CD4-positive, alpha-beta memory T cell (primary cell): ENCODE data around the gene ZNF280B. TPM values are rescaled to one million over a fixed set of nuclear protein-coding genes. Genes with fewer than 3 reads are reported as not detected.

ENCODE experiments used
- CTCF ChIA-PET: fragments of 350-600 bp; sonication (Branson Sonifier 250); formaldehyde crosslinking; loops from one replicate; lab custom pipeline; 2021; ENCODE audit warnings: inconsistent platforms; ENCODE audit not compliant: partially characterized antibody; lab: Charles Lee
- POLR2A ChIA-PET: fragments of 350-600 bp; sonication (Branson Sonifier 250); formaldehyde crosslinking; loops from one replicate; lab custom pipeline; 2021; ENCODE audit not compliant: partially characterized antibody; lab: Charles Lee
- DNase-seq, 5 donors: peaks; one replicate each; pipeline versions ENCODE4 v3.0.0 to v3.0.0-alpha.2; 2020 to 2022; ENCODE audit warnings: mixed read lengths in 1 of 5
- H3K27ac ChIP-seq: one replicate; pipeline ENCODE4 v1.7.0; 2013; ENCODE audit warnings: low read depth, low read length
- H3K27me3 ChIP-seq: 2 replicates; pipeline ENCODE4 v1.7.0; 2013; ENCODE audit warnings: mild to moderate bottlenecking, low read length, moderate library complexity; ENCODE audit not compliant: insufficient read depth
- H3K36me3 ChIP-seq: 2 replicates; pipeline ENCODE4 v1.7.0; 2013; ENCODE audit warnings: mild to moderate bottlenecking, low read length, moderate library complexity; ENCODE audit not compliant: insufficient read depth
- H3K4me1 ChIP-seq: 2 replicates; pipeline ENCODE4 v1.7.0; 2013; ENCODE audit warnings: mild to moderate bottlenecking, low read length, moderate library complexity; ENCODE audit not compliant: insufficient read depth
- H3K4me3 ChIP-seq, 2 donors: one replicate each; pipeline ENCODE4 v1.7.0; 2013; ENCODE audit warnings: low read length in 2 of 2, mild to moderate bottlenecking in 1 of 2
- H3K9me3 ChIP-seq, 2 donors: one replicate each; pipeline ENCODE4 v1.7.0; 2013; ENCODE audit warnings: low read length in 2 of 2, control low read depth in 1 of 2; ENCODE audit not compliant: control insufficient read depth in 1 of 2
- H3K27ac Mint-ChIP-seq, 7 donors: one replicate each; pipeline ENCODE4 v1.8.0; 2020 to 2021; ENCODE audit warnings: mixed read lengths in 7 of 7, mild to moderate bottlenecking in 6 of 7, inconsistent platforms in 3 of 7, moderate library complexity in 3 of 7
- H3K27me3 Mint-ChIP-seq, 2 donors: one replicate each; pipeline ENCODE4 v1.8.0; 2020 to 2021; ENCODE audit warnings: mixed read lengths in 2 of 2
- H3K36me3 Mint-ChIP-seq, 2 donors: one replicate each; pipeline ENCODE4 v1.8.0; 2020 to 2021; ENCODE audit warnings: mixed read lengths in 2 of 2, inconsistent platforms in 1 of 2, mild to moderate bottlenecking in 1 of 2
- H3K4me1 Mint-ChIP-seq, 4 donors: one replicate each; pipeline ENCODE4 v1.8.0; 2020 to 2021; ENCODE audit warnings: mixed read lengths in 4 of 4, mild to moderate bottlenecking in 1 of 4
- H3K4me3 Mint-ChIP-seq, 8 donors: one replicate each; pipeline ENCODE4 v1.8.0; 2020 to 2021; ENCODE audit warnings: mixed read lengths in 8 of 8, mild to moderate bottlenecking in 7 of 8, moderate library complexity in 6 of 8, inconsistent platforms in 3 of 8
- H3K9me3 Mint-ChIP-seq, 8 donors: one replicate each; pipeline ENCODE4 v1.8.0; 2020 to 2021; ENCODE audit warnings: mixed read lengths in 8 of 8, mild to moderate bottlenecking in 5 of 8, inconsistent platforms in 3 of 8, moderate library complexity in 1 of 8
- intact Hi-C: fragments of 100-400 bp; cut with micrococcal nuclease; formaldehyde crosslinking; loops from one replicate; pipeline ENCODE4 v1.15.1; 2023
- polyA plus RNA-seq, 2 donors: library from polyadenylated mRNA; unstranded; fragments of 300-500 nt; fragmentation: Illumina TruSeq; gene quantifications; one replicate each; pipeline ENCODE4 v1.2.3, GENCODE V29; 2021
- total RNA-seq, 2 experiments: library from RNA; stranded (reverse); gene quantifications; one replicate each; pipeline ENCODE4 v1.2.3, GENCODE V29; 2021

Gene ZNF280B
- total and polyA plus RNA-seq, 4 experiments from 2014 or later = 1.1 to 2.7 (median 2.1) TPM

DNA sequence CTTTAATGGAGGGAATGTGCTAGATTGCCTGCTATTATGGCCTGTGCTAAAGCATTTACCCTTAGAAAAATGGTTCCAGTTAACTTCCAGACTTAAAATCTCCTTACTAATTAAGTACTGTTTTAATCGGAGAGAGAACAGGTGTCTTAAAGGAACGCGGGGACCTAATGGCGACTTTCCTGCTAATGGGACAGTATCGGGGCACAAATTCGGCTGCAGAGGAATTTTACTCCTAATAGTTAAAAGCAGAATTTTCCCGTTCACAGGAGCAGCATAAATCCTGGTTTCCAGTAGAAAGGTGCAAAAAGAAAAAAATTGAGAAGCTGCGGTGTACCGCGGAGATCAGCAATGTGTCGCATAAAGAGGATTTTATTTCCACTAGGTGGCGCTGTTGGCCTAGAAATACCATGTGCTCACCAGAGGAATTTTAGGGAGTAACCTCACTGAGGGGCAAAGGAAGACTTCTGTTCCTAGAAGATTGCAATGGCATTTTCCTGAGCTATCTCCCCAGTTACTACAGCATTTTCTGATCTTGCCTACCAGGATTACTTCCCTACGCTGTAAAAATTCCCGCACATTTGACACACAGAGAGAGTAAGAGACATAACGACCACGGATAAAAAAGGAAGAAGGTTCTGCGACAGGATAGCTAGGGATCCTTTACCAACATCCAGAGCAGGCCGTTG is 44.5 kb downstream of the ZNF280B start:
- H3K4me1 Mint-ChIP-seq = no peaks in the 10 kb centered on the region
- H3K27ac Mint-ChIP-seq = peak overlapping the region in 1 of 7 donors; percentile 37
- ChIA-PET POLR2A (no interaction called here), CTCF (interaction anchor here (0.8 to 1.7 kb wide), 8 partner anchors 12 to 483 kb away, joined by 3 to 12 read pairs (median 3); no protein-coding TSS in a partner anchor)
- H3K4me1 ChIP-seq = no peaks in the 10 kb centered on the region
- peaks cover 0 to 30% (median 25%) of the 10 kb centered on the region in 8 donors for H3K9me3 Mint-ChIP-seq
- peaks cover 2 to 3% of the 10 kb centered on the region in 2 donors for H3K36me3 Mint-ChIP-seq
- H3K9me3 ChIP-seq = peaks cover 0 to 8% of the 10 kb centered on the region in 2 donors
- H3K27me3 Mint-ChIP-seq = peaks cover 30 to 45% of the 10 kb centered on the region in 2 donors
- intact Hi-C loops = loop anchor here (5.0 kb wide), 1 partner anchor 223 kb away; no protein-coding TSS in a partner anchor
- no peaks in the 10 kb centered on the region for H3K36me3 ChIP-seq
- no peak overlapping the region for H3K4me3 ChIP-seq
- H3K27me3 ChIP-seq = peaks cover 4% of the 10 kb centered on the region
- peak; percentile 38 to 53 (median 49) for DNase-seq
- no peak overlapping the region for H3K4me3 Mint-ChIP-seq
- H3K27ac ChIP-seq = no peak overlapping the region

GRCh38 chr22:22462813-22463567 is 45.6 kb downstream of the ZNF280B start:
- POLR2A ChIA-PET = no interaction called here
- intact Hi-C loops = loop anchor here (5.0 kb wide), 1 partner anchor 224 kb away; no protein-coding TSS in a partner anchor
- Mint-ChIP-seq H3K9me3 (peaks cover 2 to 32% (median 27%) of the 10 kb centered on the region in 8 donors), H3K4me3 (no peak overlapping the region), H3K36me3 (peaks cover 4 to 5% of the 10 kb centered on the region in 2 donors), H3K4me1 (no peaks in the 10 kb centered on the region), H3K27ac (no peak overlapping the region), H3K27me3 (peaks cover 30 to 45% of the 10 kb centered on the region in 2 donors)
- Histone ChIP-seq H3K27me3 (peaks cover 4% of the 10 kb centered on the region), H3K36me3 (no peaks in the 10 kb centered on the region), H3K9me3 (peaks cover 0 to 15% of the 10 kb centered on the region in 2 donors), H3K4me3 (no peak overlapping the region), H3K27ac (no peak overlapping the region), H3K4me1 (no peaks in the 10 kb centered on the region)
- DNase-seq = no peak
- CTCF ChIA-PET = interaction anchor here (0.6 to 1.5 kb wide), 4 partner anchors 12 to 122 kb away, joined by 3 read pairs; no protein-coding TSS in a partner anchor

GRCh38 chr22:22461583-22461982 is 47.0 kb downstream of the ZNF280B start:
- Mint-ChIP-seq H3K27me3 (peaks cover 28 to 41% of the 10 kb centered on the region in 2 donors), H3K9me3 (peaks cover 2 to 39% (median 27%) of the 10 kb centered on the region in 8 donors), H3K27ac (no peak overlapping the region), H3K36me3 (peaks cover 4 to 5% of the 10 kb centered on the region in 2 donors), H3K4me1 (no peaks in the 10 kb centered on the region), H3K4me3 (no peak overlapping the region)
- H3K4me1 ChIP-seq = no peaks in the 10 kb centered on the region
- peaks cover 4% of the 10 kb centered on the region for H3K27me3 ChIP-seq
- H3K4me3 ChIP-seq = no peak overlapping the region
- CTCF ChIA-PET = interaction anchor here (1.5 kb wide), 1 partner anchor 10 kb away, joined by 3 read pairs; no protein-coding TSS in a partner anchor
- no peak for DNase-seq
- no peaks in the 10 kb centered on the region for H3K36me3 ChIP-seq
- no peak overlapping the region for H3K27ac ChIP-seq
- intact Hi-C loops = loop anchor here (5.0 kb wide), 1 partner anchor 226 kb away; no protein-coding TSS in a partner anchor
- H3K9me3 ChIP-seq = peaks cover 0 to 15% of the 10 kb centered on the region in 2 donors
- POLR2A ChIA-PET = no interaction called here

GRCh38 chr22:22461111-22461510 is 47.4 kb downstream of the ZNF280B start:
- peaks cover 28 to 40% of the 10 kb centered on the region in 2 donors for H3K27me3 Mint-ChIP-seq
- intact Hi-C loops = loop anchor here (5.0 kb wide), 1 partner anchor 226 kb away; no protein-coding TSS in a partner anchor
- no peak for DNase-seq
- peaks cover 4 to 5% of the 10 kb centered on the region in 2 donors for H3K36me3 Mint-ChIP-seq
- Histone ChIP-seq H3K36me3 (no peaks in the 10 kb centered on the region), H3K27me3 (peaks cover 4% of the 10 kb centered on the region), H3K4me3 (no peak overlapping the region), H3K9me3 (peaks cover 0 to 15% of the 10 kb centered on the region in 2 donors), H3K27ac (no peak overlapping the region), H3K4me1 (no peaks in the 10 kb centered on the region)
- no peak overlapping the region for H3K4me3 Mint-ChIP-seq
- peaks cover 2 to 41% (median 27%) of the 10 kb centered on the region in 8 donors for H3K9me3 Mint-ChIP-seq
- H3K27ac Mint-ChIP-seq = no peak overlapping the region
- POLR2A ChIA-PET = no interaction called here
- CTCF ChIA-PET = interaction anchor here (1.4 kb wide), 1 partner anchor 126 kb away, joined by 3 read pairs; no protein-coding TSS in a partner anchor
- H3K4me1 Mint-ChIP-seq = no peaks in the 10 kb centered on the region

GRCh38 chr22:22460635-22461034 is 47.9 kb downstream of the ZNF280B start:
- H3K27ac Mint-ChIP-seq = no peak overlapping the region
- H3K9me3 Mint-ChIP-seq = peaks cover 2 to 41% (median 27%) of the 10 kb centered on the region in 8 donors
- H3K4me3 Mint-ChIP-seq = no peak overlapping the region
- Histone ChIP-seq H3K4me1 (no peaks in the 10 kb centered on the region), H3K27me3 (peaks cover 4% of the 10 kb centered on the region), H3K9me3 (peaks cover 0 to 15% of the 10 kb centered on the region in 2 donors), H3K4me3 (no peak overlapping the region), H3K36me3 (no peaks in the 10 kb centered on the region), H3K27ac (no peak overlapping the region)
- ChIA-PET POLR2A (no interaction called here), CTCF (interaction anchor here (1.4 kb wide), 1 partner anchor 126 kb away, joined by 3 read pairs; no protein-coding TSS in a partner anchor)
- H3K4me1 Mint-ChIP-seq = no peaks in the 10 kb centered on the region
- DNase-seq = peak in 2 of 5 donors; percentile 5 to 7
- intact Hi-C loops = loop anchor here (5.0 kb wide), 1 partner anchor 227 kb away; no protein-coding TSS in a partner anchor
- H3K27me3 Mint-ChIP-seq = peaks cover 28 to 39% of the 10 kb centered on the region in 2 donors
- H3K36me3 Mint-ChIP-seq = peaks cover 4 to 5% of the 10 kb centered on the region in 2 donors

DNA sequence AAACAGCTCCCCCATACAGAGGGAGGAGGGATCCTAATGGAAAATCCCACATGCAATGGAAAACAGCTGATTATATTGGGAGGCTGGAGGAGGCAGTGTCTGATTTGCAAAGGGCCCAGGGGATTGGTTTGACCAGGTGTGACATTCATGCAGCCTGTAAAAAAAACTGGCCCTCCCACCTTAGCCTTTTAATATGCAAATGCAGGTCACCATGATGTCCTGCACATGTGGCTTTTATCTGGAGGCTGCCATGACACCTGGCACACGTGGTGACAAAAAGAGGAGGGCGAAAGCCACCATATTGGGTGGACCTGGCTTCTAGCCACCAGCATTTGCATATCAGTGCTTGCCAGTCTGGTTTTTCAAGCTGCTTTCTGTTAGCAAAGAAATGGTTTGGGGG is 48.5 kb downstream of the ZNF280B start:
- Mint-ChIP-seq H3K27me3 (peaks cover 27 to 42% of the 10 kb centered on the region in 2 donors), H3K27ac (no peak overlapping the region), H3K4me3 (no peak overlapping the region), H3K4me1 (no peaks in the 10 kb centered on the region), H3K9me3 (peaks cover 2 to 41% (median 27%) of the 10 kb centered on the region in 8 donors), H3K36me3 (peaks cover 4 to 5% of the 10 kb centered on the region in 2 donors)
- H3K27me3 ChIP-seq = peaks cover 4% of the 10 kb centered on the region
- DNase-seq = no peak
- H3K36me3 ChIP-seq = no peaks in the 10 kb centered on the region
- H3K27ac ChIP-seq = no peak overlapping the region
- no peaks in the 10 kb centered on the region for H3K4me1 ChIP-seq
- POLR2A ChIA-PET = no interaction called here
- CTCF ChIA-PET = interaction anchor here (1.4 kb wide), 1 partner anchor 127 kb away, joined by 3 read pairs; no protein-coding TSS in a partner anchor
- peaks cover 0 to 15% of the 10 kb centered on the region in 2 donors for H3K9me3 ChIP-seq
- intact Hi-C loops = loop anchor here (5.0 kb wide), 1 partner anchor 227 kb away; no protein-coding TSS in a partner anchor
- H3K4me3 ChIP-seq = no peak overlapping the region
